HG02678 (cell line): ENCODE results near the gene PPT2.
"Not testable (repeated sequence)": the region's sequence is repeated elsewhere in the genome, so short reads cannot be mapped to it uniquely, and the experiment has no call there.

Experiments used
- ATAC-seq: cut with Tn5 transposase; IDR thresholded peaks from one replicate; pipeline ENCODE4 v1.9.1; 2021; ENCODE audit warnings: mild to moderate bottlenecking, moderate library complexity; ENCODE audit not compliant: unreplicated experiment

PPT2 gene

GRCh38 chr6:32127409-32127716 is 26.6 kb upstream of the PPT2 start:
- no peak for ATAC-seq

GRCh38 chr6:32127717-32128592 is 26.0 kb upstream of the PPT2 start, which contains the start of gene ATF6B:
TSS of gene ATF6B (minus strand) at chr6:32128246. CDS start at chr6:32128207, 39 bp downstream.
- ATAC-seq: peak; percentile 84

GRCh38 chr6:32128751-32129296 is 25.1 kb upstream of the PPT2 start:
- ATAC-seq: no peak

GRCh38 chr6:32129297-32130088 is 24.4 kb upstream of the PPT2 start:
- ATAC-seq: no peak

GRCh38 chr6:32131439-32131948 is 22.4 kb upstream of the PPT2 start:
- ATAC-seq: no peak

GRCh38 chr6:32132110-32132509 is 21.8 kb upstream of the PPT2 start:
- no peak for ATAC-seq

- ATAC-seq: no peak
Observed at GRCh38 chr6:32133786-32134185, 20.2 kb upstream of the PPT2 start.

GRCh38 chr6:32137454-32137853 is 16.5 kb upstream of the PPT2 start:
- no peak for ATAC-seq

- no peak for ATAC-seq
Observed at GRCh38 chr6:32139590-32139989, 14.4 kb upstream of the PPT2 start.

- no peak for ATAC-seq
Observed at GRCh38 chr6:32140420-32141046, 13.4 kb upstream of the PPT2 start.

GRCh38 chr6:32144238-32144637 is 9.7 kb upstream of the PPT2 start:
- ATAC-seq: not testable (repeated sequence)

- ATAC-seq: no peak
Observed at GRCh38 chr6:32146287-32146686, 7.7 kb upstream of the PPT2 start.

GRCh38 chr6:32146687-32147086 is 7.3 kb upstream of the PPT2 start:
- ATAC-seq: no peak

GRCh38 chr6:32147401-32148132 is 6.4 kb upstream of the PPT2 start:
- ATAC-seq: no peak

GRCh38 chr6:32148289-32149091 is 5.5 kb upstream of the PPT2 start:
- ATAC-seq: no peak

- no peak for ATAC-seq
Observed at GRCh38 chr6:32149092-32149755, 4.7 kb upstream of the PPT2 start.

GRCh38 chr6:32149932-32150870 is 3.7 kb upstream of the PPT2 start:
- ATAC-seq: no peak
